CD4-positive, alpha-beta memory T cell (primary cell): ENCODE results near the gene RADIL. TPM values are rescaled to one million over a fixed set of nuclear protein-coding genes. Genes with fewer than 3 reads are reported as not detected.
A peak's percentile ranks its signal among the peaks of the same experiment; 100 is the strongest.
"Not testable (repeated sequence)": the region's sequence is repeated elsewhere in the genome, so short reads cannot be mapped to it uniquely, and the experiment has no call there.

ENCODE experiments used
- CTCF ChIA-PET: fragments of 350-600 bp; sonication (Branson Sonifier 250); formaldehyde crosslinking; loops from one replicate; lab custom pipeline; 2021; ENCODE audit warnings: inconsistent platforms; ENCODE audit not compliant: partially characterized antibody; lab: Charles Lee
- POLR2A ChIA-PET: fragments of 350-600 bp; sonication (Branson Sonifier 250); formaldehyde crosslinking; loops from one replicate; lab custom pipeline; 2021; ENCODE audit not compliant: partially characterized antibody; lab: Charles Lee
- DNase-seq, 5 donors: peaks; one replicate each; pipeline versions ENCODE4 v3.0.0 to v3.0.0-alpha.2; 2020 to 2022; ENCODE audit warnings: mixed read lengths in 1 of 5
- H3K27ac ChIP-seq: one replicate; pipeline ENCODE4 v1.7.0; 2013; ENCODE audit warnings: low read depth, low read length
- H3K27me3 ChIP-seq: 2 replicates; pipeline ENCODE4 v1.7.0; 2013; ENCODE audit warnings: mild to moderate bottlenecking, low read length, moderate library complexity; ENCODE audit not compliant: insufficient read depth
- H3K36me3 ChIP-seq: 2 replicates; pipeline ENCODE4 v1.7.0; 2013; ENCODE audit warnings: mild to moderate bottlenecking, low read length, moderate library complexity; ENCODE audit not compliant: insufficient read depth
- H3K4me1 ChIP-seq: 2 replicates; pipeline ENCODE4 v1.7.0; 2013; ENCODE audit warnings: mild to moderate bottlenecking, low read length, moderate library complexity; ENCODE audit not compliant: insufficient read depth
- H3K4me3 ChIP-seq, 2 donors: one replicate each; pipeline ENCODE4 v1.7.0; 2013; ENCODE audit warnings: low read length in 2 of 2, mild to moderate bottlenecking in 1 of 2
- H3K9me3 ChIP-seq, 2 donors: one replicate each; pipeline ENCODE4 v1.7.0; 2013; ENCODE audit warnings: low read length in 2 of 2, control low read depth in 1 of 2; ENCODE audit not compliant: control insufficient read depth in 1 of 2
- H3K27ac Mint-ChIP-seq, 7 donors: one replicate each; pipeline ENCODE4 v1.8.0; 2020 to 2021; ENCODE audit warnings: mixed read lengths in 7 of 7, mild to moderate bottlenecking in 6 of 7, inconsistent platforms in 3 of 7, moderate library complexity in 3 of 7
- H3K27me3 Mint-ChIP-seq, 2 donors: one replicate each; pipeline ENCODE4 v1.8.0; 2020 to 2021; ENCODE audit warnings: mixed read lengths in 2 of 2
- H3K36me3 Mint-ChIP-seq, 2 donors: one replicate each; pipeline ENCODE4 v1.8.0; 2020 to 2021; ENCODE audit warnings: mixed read lengths in 2 of 2, inconsistent platforms in 1 of 2, mild to moderate bottlenecking in 1 of 2
- H3K4me1 Mint-ChIP-seq, 4 donors: one replicate each; pipeline ENCODE4 v1.8.0; 2020 to 2021; ENCODE audit warnings: mixed read lengths in 4 of 4, mild to moderate bottlenecking in 1 of 4
- H3K4me3 Mint-ChIP-seq, 8 donors: one replicate each; pipeline ENCODE4 v1.8.0; 2020 to 2021; ENCODE audit warnings: mixed read lengths in 8 of 8, mild to moderate bottlenecking in 7 of 8, moderate library complexity in 6 of 8, inconsistent platforms in 3 of 8
- H3K9me3 Mint-ChIP-seq, 8 donors: one replicate each; pipeline ENCODE4 v1.8.0; 2020 to 2021; ENCODE audit warnings: mixed read lengths in 8 of 8, mild to moderate bottlenecking in 5 of 8, inconsistent platforms in 3 of 8, moderate library complexity in 1 of 8
- intact Hi-C: fragments of 100-400 bp; cut with micrococcal nuclease; formaldehyde crosslinking; loops from one replicate; pipeline ENCODE4 v1.15.1; 2023
- polyA plus RNA-seq, 2 donors: library from polyadenylated mRNA; unstranded; fragments of 300-500 nt; fragmentation: Illumina TruSeq; gene quantifications; one replicate each; pipeline ENCODE4 v1.2.3, GENCODE V29; 2021
- total RNA-seq, 2 experiments: library from RNA; stranded (reverse); gene quantifications; one replicate each; pipeline ENCODE4 v1.2.3, GENCODE V29; 2021

Gene RADIL
- total and polyA plus RNA-seq, 4 experiments from 2014 or later: not detected

DNA sequence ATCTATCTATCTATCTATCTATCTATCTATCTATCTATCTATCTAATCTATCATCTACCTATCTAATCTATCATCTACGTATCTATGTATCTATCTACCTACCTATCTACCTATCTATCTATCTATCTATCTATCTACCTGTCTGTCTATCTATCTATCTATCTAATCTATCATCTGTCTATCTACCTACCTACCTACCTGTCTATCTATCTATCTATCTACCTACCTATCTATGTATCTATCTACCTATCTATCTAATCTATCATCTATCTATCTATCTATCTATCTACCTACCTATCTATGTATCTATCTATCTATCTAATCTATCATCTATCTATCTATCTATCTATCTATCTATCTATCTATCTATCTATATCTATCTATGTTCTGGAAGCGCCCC, 8.0 kb upstream of the RADIL start:
- H3K36me3 Mint-ChIP-seq, H3K4me1 Mint-ChIP-seq, H3K27ac Mint-ChIP-seq, H3K27ac ChIP-seq, H3K4me3 ChIP-seq, POLR2A ChIA-PET, DNase-seq, H3K9me3 ChIP-seq, intact Hi-C loops, CTCF ChIA-PET, H3K4me3 Mint-ChIP-seq, H3K36me3 ChIP-seq, H3K27me3 ChIP-seq, H3K4me1 ChIP-seq: not testable (repeated sequence)
- H3K27me3 Mint-ChIP-seq: peaks cover 7 to 19% of the 10 kb centered on the region in 2 donors
- H3K9me3 Mint-ChIP-seq: peaks cover 0 to 14% (median 6%) of the 10 kb centered on the region in 8 donors

DNA sequence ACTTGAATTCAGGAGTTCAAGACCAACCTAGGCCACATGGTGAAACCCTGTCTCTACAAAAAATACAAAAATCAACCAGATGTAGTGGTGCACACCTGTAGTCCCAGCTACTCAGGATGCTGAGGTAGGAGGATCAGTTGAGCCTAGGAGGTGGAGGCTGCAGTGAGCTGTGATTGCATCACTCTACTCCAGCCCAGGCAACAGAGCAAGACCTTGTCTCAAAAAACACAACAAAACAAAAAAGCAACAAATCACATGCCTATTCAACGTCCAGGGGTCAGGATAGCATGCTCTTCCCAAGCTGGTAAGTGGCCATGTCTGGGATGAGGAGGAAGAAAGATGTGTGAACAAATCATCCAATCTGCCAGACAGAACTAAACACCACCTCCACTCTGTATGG, 6.2 kb upstream of the RADIL start:
- DNase-seq: no peak
- Mint-ChIP-seq H3K36me3 (peaks cover 0 to 3% of the 10 kb centered on the region in 2 donors), H3K9me3 (peaks cover 0 to 10% (median 6%) of the 10 kb centered on the region in 8 donors), H3K27ac (no peak overlapping the region), H3K4me1 (no peaks in the 10 kb centered on the region), H3K4me3 (no peak overlapping the region), H3K27me3 (peaks cover 4 to 14% of the 10 kb centered on the region in 2 donors)
- Histone ChIP-seq H3K27ac (no peak overlapping the region), H3K9me3 (no peaks in the 10 kb centered on the region), H3K4me3 (no peak overlapping the region), H3K36me3 (no peaks in the 10 kb centered on the region), H3K27me3 (no peaks in the 10 kb centered on the region), H3K4me1 (no peaks in the 10 kb centered on the region)
- intact Hi-C loops: loop anchor here (10.0 kb wide), 1 partner anchor 275 kb away; no protein-coding TSS in a partner anchor
- POLR2A ChIA-PET: no interaction called here
- CTCF ChIA-PET: no interaction called here

DNA sequence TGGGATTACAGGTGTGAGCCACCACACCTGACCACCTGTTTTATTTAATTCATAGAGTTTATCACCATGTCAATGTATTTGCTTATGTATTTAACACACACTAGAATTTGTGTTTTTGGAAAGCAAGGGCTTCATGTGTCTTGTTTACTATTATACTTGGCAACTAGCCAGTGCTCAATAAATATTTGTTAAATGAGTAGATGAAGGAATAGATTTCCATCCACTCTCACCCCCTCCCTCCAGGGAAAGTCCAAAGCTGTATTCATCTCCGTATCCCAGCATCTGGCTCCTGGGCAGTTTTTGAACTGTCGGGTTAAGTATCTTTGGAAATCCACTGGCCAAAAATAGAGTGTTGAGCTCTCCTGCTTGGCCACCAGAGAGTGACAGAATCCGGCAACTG, 4.6 kb upstream of the RADIL start:
- DNase-seq: no peak
- intact Hi-C loops: loop anchor here (10.0 kb wide), 1 partner anchor 273 kb away; no protein-coding TSS in a partner anchor
- POLR2A ChIA-PET: no interaction called here

GRCh38 chr7:4886671-4887070, 3.2 kb upstream of the RADIL start:
- POLR2A ChIA-PET: no interaction called here
- peaks cover 4% of the 10 kb centered on the region for H3K27me3 ChIP-seq
- H3K4me3 ChIP-seq: no peak overlapping the region
- no peak overlapping the region for H3K27ac ChIP-seq
- intact Hi-C loops: loop anchor here (10.0 kb wide), 1 partner anchor 272 kb away; no protein-coding TSS in a partner anchor
- DNase-seq: no peak
- no peak overlapping the region for H3K4me3 Mint-ChIP-seq
- H3K27me3 Mint-ChIP-seq: peaks cover 12 to 29% of the 10 kb centered on the region in 2 donors
- no peaks in the 10 kb centered on the region for H3K36me3 Mint-ChIP-seq
- no peaks in the 10 kb centered on the region for H3K9me3 ChIP-seq
- H3K9me3 Mint-ChIP-seq: no peaks in the 10 kb centered on the region
- CTCF ChIA-PET: no interaction called here
- no peaks in the 10 kb centered on the region for H3K36me3 ChIP-seq
- H3K27ac Mint-ChIP-seq: no peak overlapping the region
- H3K4me1 ChIP-seq: peaks cover 7% of the 10 kb centered on the region
- H3K4me1 Mint-ChIP-seq: peaks cover 5 to 12% (median 8%) of the 10 kb centered on the region in 4 donors

More for the DNA sequence above, 4.6 kb upstream of the RADIL start:
- Mint-ChIP-seq H3K27me3 (peaks cover 6 to 18% of the 10 kb centered on the region in 2 donors), H3K27ac (no peak overlapping the region), H3K36me3 (no peaks in the 10 kb centered on the region), H3K9me3 (peaks cover 0 to 2% (median 0%) of the 10 kb centered on the region in 8 donors), H3K4me1 (peaks cover 0 to 2% (median under 1%) of the 10 kb centered on the region in 4 donors), H3K4me3 (no peak overlapping the region)
- peaks cover 2% of the 10 kb centered on the region for H3K4me1 ChIP-seq
- no peaks in the 10 kb centered on the region for H3K9me3 ChIP-seq
- no peaks in the 10 kb centered on the region for H3K27me3 ChIP-seq
- no peak overlapping the region for H3K4me3 ChIP-seq
- CTCF ChIA-PET: no interaction called here
- H3K27ac ChIP-seq: no peak overlapping the region
- no peaks in the 10 kb centered on the region for H3K36me3 ChIP-seq

GRCh38 chr7:4885317-4885807, 1.8 kb upstream of the RADIL start:
- intact Hi-C loops: loop anchor here (10.0 kb wide), 1 partner anchor 271 kb away; no protein-coding TSS in a partner anchor
- Mint-ChIP-seq H3K36me3 (no peaks in the 10 kb centered on the region), H3K4me3 (peak overlapping the region in 1 of 8 donors; percentile 9), H3K4me1 (peaks cover 5 to 12% (median 8%) of the 10 kb centered on the region in 4 donors), H3K27ac (no peak overlapping the region), H3K9me3 (no peaks in the 10 kb centered on the region), H3K27me3 (peaks cover 15 to 31% of the 10 kb centered on the region in 2 donors)
- no peak for DNase-seq
- POLR2A ChIA-PET: no interaction called here
- Histone ChIP-seq H3K4me1 (peaks cover 7% of the 10 kb centered on the region), H3K36me3 (no peaks in the 10 kb centered on the region), H3K27me3 (peaks cover 4% of the 10 kb centered on the region), H3K27ac (no peak overlapping the region), H3K4me3 (no peak overlapping the region), H3K9me3 (no peaks in the 10 kb centered on the region)
- CTCF ChIA-PET: interaction anchor here (1.0 kb wide), 1 partner anchor 55 kb away, joined by 3 read pairs; no protein-coding TSS in a partner anchor

- Mint-ChIP-seq H3K9me3 (no peaks in the 10 kb centered on the region), H3K27ac (no peak overlapping the region), H3K4me1 (peaks cover 5 to 12% (median 8%) of the 10 kb centered on the region in 4 donors), H3K4me3 (peak overlapping the region in 7 of 8 donors; percentile 25 to 73 (median 45)), H3K27me3 (peaks cover 17 to 27% of the 10 kb centered on the region in 2 donors), H3K36me3 (no peaks in the 10 kb centered on the region)
- intact Hi-C loops: loop anchor here (10.0 kb wide), 1 partner anchor 269 kb away; no protein-coding TSS in a partner anchor
- H3K27me3 ChIP-seq: peaks cover 4% of the 10 kb centered on the region
- ChIA-PET CTCF (no interaction called here), POLR2A (no interaction called here)
- H3K9me3 ChIP-seq: no peaks in the 10 kb centered on the region
- no peaks in the 10 kb centered on the region for H3K36me3 ChIP-seq
- no peak overlapping the region for H3K27ac ChIP-seq
- DNase-seq: no peak
- H3K4me1 ChIP-seq: peaks cover 7% of the 10 kb centered on the region
- no peak overlapping the region for H3K4me3 ChIP-seq
Measured at GRCh38 chr7:4884164-4884563, 648 bp upstream of the RADIL start.

DNA sequence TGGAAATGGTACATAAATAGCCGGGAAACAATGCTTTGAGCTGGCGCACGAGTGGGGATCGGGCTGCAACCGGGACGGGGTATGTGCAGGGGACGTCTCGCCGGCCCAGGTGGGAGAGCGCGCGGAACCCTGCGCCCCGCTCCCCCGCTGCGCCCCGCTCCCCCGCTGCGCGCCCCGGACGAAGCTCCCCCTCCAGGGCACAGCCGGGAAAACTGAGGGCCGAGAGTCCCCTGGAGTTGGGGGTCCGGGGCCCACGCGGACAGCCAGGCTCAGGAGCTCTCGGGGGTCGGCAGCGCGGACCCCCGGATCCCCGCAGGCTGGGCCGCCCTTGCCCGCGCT, 514 bp downstream of the RADIL start:
- H3K4me3 ChIP-seq: no peak overlapping the region
- H3K9me3 ChIP-seq: no peaks in the 10 kb centered on the region
- no peak overlapping the region for H3K27ac Mint-ChIP-seq
- no peak overlapping the region for H3K27ac ChIP-seq
- H3K9me3 Mint-ChIP-seq: no peaks in the 10 kb centered on the region
- no peaks in the 10 kb centered on the region for H3K36me3 Mint-ChIP-seq
- H3K27me3 ChIP-seq: peaks cover 4% of the 10 kb centered on the region
- intact Hi-C loops: loop anchor here (10.0 kb wide), 1 partner anchor 268 kb away; no protein-coding TSS in a partner anchor
- ChIA-PET CTCF (no interaction called here), POLR2A (no interaction called here)
- peaks cover 5 to 12% (median 8%) of the 10 kb centered on the region in 4 donors for H3K4me1 Mint-ChIP-seq
- H3K36me3 ChIP-seq: no peaks in the 10 kb centered on the region
- H3K27me3 Mint-ChIP-seq: peaks cover 20 to 25% of the 10 kb centered on the region in 2 donors
- DNase-seq: no peak
- H3K4me1 ChIP-seq: peaks cover 7% of the 10 kb centered on the region
- H3K4me3 Mint-ChIP-seq: peak overlapping the region; percentile 28 to 79 (median 70)
